Breast epithelium (tissue), 4 donors: Measurements from ENCODE around the gene MAST3. TPM values are rescaled to one million over a fixed set of nuclear protein-coding genes. Genes with fewer than 3 reads are reported as not detected.

Source experiments
- DNase-seq, 2 donors: peaks; one replicate each; pipeline ENCODE4 v3.0.0-alpha.2; 2019; ENCODE audit warnings: low spot score in 2 of 2
- H3K27ac ChIP-seq, 2 donors: fragments of 200-600 bp; sonication (generic) in 1 of 2; one replicate each; pipeline ENCODE4 v1.5.1; 2016 to 2019; ENCODE audit warnings: mild to moderate bottlenecking in 1 of 2
- H3K27me3 ChIP-seq, 2 donors: fragments of 200-600 bp; sonication (generic) in 1 of 2; one replicate each; pipeline versions ENCODE4 v1.5.1 to v1.6.0; 2017 to 2019; ENCODE audit warnings: control low read depth in 1 of 2, mild to moderate bottlenecking in 1 of 2
- H3K36me3 ChIP-seq: fragments of 200-600 bp; one replicate; pipeline ENCODE4 v1.5.1; 2019
- H3K4me1 ChIP-seq, 2 donors: fragments of 200-600 bp; sonication (generic); one replicate each; pipeline ENCODE4 v1.5.1; 2016 to 2019; ENCODE audit warnings: control low read depth in 1 of 2
- H3K4me3 ChIP-seq, 3 donors: fragments of 200-600 bp; sonication (generic); 1 replicate in 2 of 3; 2 replicates in 1 of 3; pipeline ENCODE4 v1.5.1; 2016 to 2019; ENCODE audit warnings: mild to moderate bottlenecking in 3 of 3, moderate library complexity in 2 of 3
- H3K9me3 ChIP-seq, 2 donors: fragments of 200-600 bp; sonication (generic) in 1 of 2; one replicate each; pipeline ENCODE4 v1.5.1; 2016 to 2019; ENCODE audit warnings: control low read depth in 1 of 2
- CTCF ChIP-seq, 3 donors: fragments of 450-650 bp; IDR thresholded peaks; one replicate each; pipeline ENCODE4 v1.5.1; 2016 to 2017; ENCODE audit warnings: antibody characterized with exemption in 3 of 3, mild to moderate bottlenecking in 3 of 3, moderate library complexity in 3 of 3
- POLR2A ChIP-seq: fragments of 450-650 bp; IDR thresholded peaks from one replicate; pipeline ENCODE4 v1.6.1; 2016; ENCODE audit warnings: antibody characterized with exemption, mild to moderate bottlenecking, moderate library complexity
- POLR2AphosphoS5 ChIP-seq, 3 donors: sonication (generic); formaldehyde crosslinking; IDR thresholded peaks; one replicate each; pipeline ENCODE4 v1.6.1; 2017; ENCODE audit warnings: antibody characterized with exemption in 3 of 3
- intact Hi-C: fragments of 100-400 bp; cut with DNase I; formaldehyde crosslinking; loops from one replicate; pipeline ENCODE4 v1.15.1; 2023; ENCODE audit warnings: low total_unique reads
- total RNA-seq, 3 donors: library from RNA; depleted of rRNA; stranded (reverse); fragments of >200 nt; gene quantifications; one replicate each; pipeline ENCODE4 v1.1.0, GENCODE V29; 2016

Gene MAST3
- total RNA-seq, 3 donors from 2014 or later, result 5.6 to 8.5 (median 6.2) TPM

DNA sequence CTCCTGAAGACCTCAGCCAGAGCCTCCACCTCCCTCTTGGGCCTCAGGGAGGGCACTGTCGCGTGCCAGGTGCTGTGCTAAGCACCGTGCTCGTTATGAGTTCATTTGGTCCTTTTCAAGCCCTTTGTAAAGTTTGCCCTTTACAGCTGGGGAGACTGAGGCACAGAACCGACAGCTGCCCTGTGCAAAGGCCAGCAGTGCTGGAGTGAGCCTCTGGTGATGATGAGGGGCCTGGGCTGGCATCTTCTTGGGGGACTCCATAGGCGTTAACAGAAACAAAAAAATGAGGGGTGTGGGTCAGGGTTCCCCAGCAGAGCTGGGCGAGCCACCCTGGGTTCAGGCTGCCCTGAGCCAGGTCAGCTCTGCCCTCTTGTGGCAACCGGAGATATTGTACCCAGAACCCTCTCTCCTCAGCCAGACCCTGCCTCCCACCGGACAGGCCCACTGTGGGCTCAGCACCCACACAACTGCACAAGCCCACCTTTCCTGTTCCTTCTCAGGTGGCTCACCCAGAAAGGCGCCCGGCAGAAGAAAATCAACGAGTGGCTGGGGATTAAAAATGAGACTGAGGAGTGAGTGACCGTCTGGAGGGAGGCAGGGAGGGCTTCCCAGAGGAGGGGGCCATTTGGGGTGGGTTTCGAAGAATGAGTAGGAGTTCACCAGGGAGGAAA, 70.5 kb downstream of the MAST3 start:
- Histone ChIP-seq H3K9me3 (no peaks in the 10 kb centered on the region), H3K4me3 (no peak overlapping the region), H3K27ac (no peak overlapping the region), H3K4me1 (no peaks in the 10 kb centered on the region), H3K36me3 (peaks cover 6% of the 10 kb centered on the region), H3K27me3 (no peaks in the 10 kb centered on the region)
- peak; percentile 42 to 70 (median 70) for TF ChIP-seq CTCF (IDR thresholded peaks at IDR 0.05)
- TF ChIP-seq POLR2AphosphoS5 (IDR thresholded peaks at IDR 0.05), result no peak
- DNase-seq, result no peak
- intact Hi-C loops, result loop anchor here (10.0 kb wide), 1 partner anchor 53 kb away; no protein-coding TSS in a partner anchor

DNA sequence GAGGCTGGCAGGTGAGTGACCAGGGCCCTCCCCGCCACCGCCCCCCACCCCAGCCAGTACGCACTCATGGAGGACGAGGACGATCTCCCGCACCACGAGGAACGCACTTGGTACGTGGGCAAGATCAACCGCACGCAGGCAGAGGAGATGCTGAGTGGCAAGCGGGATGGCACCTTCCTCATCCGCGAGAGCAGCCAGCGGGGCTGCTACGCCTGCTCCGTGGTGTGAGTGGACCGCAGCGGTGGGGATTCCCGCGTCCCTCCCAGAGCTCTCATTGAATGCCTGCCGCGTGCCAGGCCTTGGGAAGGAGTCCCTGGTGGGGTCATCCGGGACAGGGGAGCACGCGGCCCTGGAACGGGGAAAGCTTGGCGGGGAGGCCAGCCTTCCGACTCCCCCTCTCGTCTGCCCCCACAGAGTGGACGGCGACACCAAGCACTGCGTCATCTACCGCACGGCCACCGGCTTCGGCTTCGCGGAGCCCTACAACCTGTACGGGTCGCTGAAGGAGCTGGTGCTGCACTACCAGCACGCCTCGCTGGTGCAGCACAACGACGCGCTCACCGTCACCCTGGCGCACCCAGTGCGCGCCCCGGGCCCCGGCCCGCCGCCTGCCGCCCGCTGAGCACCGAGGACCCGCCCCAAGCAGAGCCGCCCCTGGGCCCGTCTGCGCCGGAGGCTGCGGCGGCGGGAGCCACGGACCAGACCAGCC, 71.2 kb downstream of the MAST3 start:
- H3K27ac ChIP-seq, result no peak overlapping the region
- no peaks in the 10 kb centered on the region for H3K9me3 ChIP-seq
- DNase-seq, result no peak
- no peaks in the 10 kb centered on the region for H3K27me3 ChIP-seq
- H3K4me1 ChIP-seq, result no peaks in the 10 kb centered on the region
- H3K4me3 ChIP-seq, result no peak overlapping the region
- peaks cover 6% of the 10 kb centered on the region for H3K36me3 ChIP-seq
- intact Hi-C loops, result loop anchor here (10.0 kb wide), 1 partner anchor 54 kb away; no protein-coding TSS in a partner anchor
- TF ChIP-seq POLR2A (no peak), CTCF (IDR thresholded peaks at IDR 0.05) (no peak), POLR2AphosphoS5 (IDR thresholded peaks at IDR 0.05) (no peak)

DNA sequence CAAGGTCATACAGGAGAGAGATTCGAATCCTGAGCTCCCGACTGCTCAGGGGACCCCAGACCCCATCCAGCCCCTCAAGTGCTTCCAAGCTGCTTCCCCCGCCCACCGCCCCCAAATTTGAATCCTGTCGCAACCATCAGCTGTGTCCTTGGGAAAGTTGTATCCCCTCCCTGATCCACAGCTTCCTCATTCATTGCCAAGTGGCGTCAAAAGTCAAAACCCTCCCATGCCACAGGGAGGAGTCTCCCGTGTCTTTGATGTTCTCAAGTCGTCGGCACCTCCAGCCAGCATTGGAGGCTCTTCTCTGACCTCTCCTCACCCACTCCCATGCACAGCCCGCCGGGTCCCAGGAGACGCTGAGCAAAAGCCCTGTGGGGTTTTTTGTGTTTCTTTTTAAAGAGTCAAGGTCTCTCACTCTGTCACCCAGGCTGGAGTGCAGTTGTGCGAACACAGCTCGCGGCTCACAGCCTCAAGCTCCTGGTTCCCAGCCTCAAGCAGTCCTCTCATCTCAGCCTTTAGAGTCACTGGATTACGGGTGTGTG, 73.2 kb downstream of the MAST3 start:
- TF ChIP-seq CTCF (IDR thresholded peaks at IDR 0.05) (no peak), POLR2AphosphoS5 (IDR thresholded peaks at IDR 0.05) (no peak), POLR2A (no peak)
- no peaks in the 10 kb centered on the region for H3K9me3 ChIP-seq
- no peaks in the 10 kb centered on the region for H3K4me1 ChIP-seq
- H3K36me3 ChIP-seq, result peaks cover 6% of the 10 kb centered on the region
- H3K27me3 ChIP-seq, result no peaks in the 10 kb centered on the region
- intact Hi-C loops, result no loop called here
- peak overlapping the region in 1 of 2 donors; percentile 81 for H3K27ac ChIP-seq
- H3K4me3 ChIP-seq, result peak overlapping the region in 1 of 3 donors; percentile 9
- no peak for DNase-seq

- H3K36me3 ChIP-seq, result peaks cover 6% of the 10 kb centered on the region
- no peak for TF ChIP-seq CTCF (IDR thresholded peaks at IDR 0.05)
- TF ChIP-seq POLR2A, result no peak
- TF ChIP-seq POLR2AphosphoS5 (IDR thresholded peaks at IDR 0.05), result no peak
- no peak for DNase-seq
- no peaks in the 10 kb centered on the region for H3K27me3 ChIP-seq
- no peaks in the 10 kb centered on the region for H3K4me1 ChIP-seq
- intact Hi-C loops, result no loop called here
- no peak overlapping the region for H3K4me3 ChIP-seq
- peak overlapping the region; percentile 8 to 80 for H3K27ac ChIP-seq
- H3K9me3 ChIP-seq, result no peaks in the 10 kb centered on the region
These were observed 74.2 kb downstream of the MAST3 start for GRCh38 chr19:18171605-18172327.
